ENCODE data around the gene PIRT.

Gene PIRT

DNA sequence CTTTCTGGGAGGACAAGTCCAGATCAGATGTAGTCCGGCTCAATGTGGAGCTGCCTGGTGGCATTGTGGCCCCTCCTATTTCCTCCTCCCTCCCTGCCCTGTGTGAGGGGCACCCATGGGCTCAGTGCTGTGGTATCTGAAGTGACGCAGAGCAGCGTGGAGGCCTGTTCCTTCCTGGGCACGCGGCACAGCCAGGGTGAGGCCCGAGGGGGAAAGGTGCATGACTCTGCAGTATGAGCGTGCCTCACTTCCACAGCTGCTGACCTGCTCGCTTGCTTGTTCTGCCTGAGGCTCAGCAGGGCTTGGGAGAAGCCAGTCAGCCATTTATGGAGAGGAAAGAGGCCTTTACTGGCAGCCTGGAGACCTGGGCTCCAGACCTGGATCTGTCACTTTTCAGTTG lies 45.7 kb downstream of the PIRT start:
- Histone ChIP-seq H3K4me2 (ENCODE audit: low read length) (no peak overlapping the region), H3K4me1 (ENCODE audit: control insufficient read depth in 1 of 2, insufficient read depth in 2 of 2, low read length in 2 of 2) (peaks cover 3 to 4% of the 10 kb centered on the region in 2 experiments), H2BK5ac (ENCODE audit: low read depth, low read length, poor library complexity) (no peak overlapping the region), H2BK120ac (ENCODE audit: insufficient read depth, low read length, poor library complexity) (no peak overlapping the region), H3K14ac (ENCODE audit: low read length) (no peak overlapping the region), H3K18ac (ENCODE audit: low read length) (no peak overlapping the region), H3K4me3 (ENCODE audit: low read depth, low read length) (no peak overlapping the region), H2BK12ac (ENCODE audit: low read length) (no peak overlapping the region), H2AFZ (ENCODE audit: insufficient read depth, low read length, poor library complexity) (no peak overlapping the region), H3K79me1 (ENCODE audit: low read length) (peaks cover 2% of the 10 kb centered on the region), H3K36me3 (ENCODE audit: control insufficient read depth in 1 of 2, insufficient read depth in 2 of 2, low read length in 2 of 2) (no peaks in the 10 kb centered on the region), H3K79me2 (ENCODE audit: control insufficient read depth, insufficient read depth, low read length, poor library complexity) (no peaks in the 10 kb centered on the region), H3K4ac (ENCODE audit: low read depth, low read length) (no peak overlapping the region), H3K9me3 (ENCODE audit: insufficient read depth, low read depth, low read length) (no peaks in the 10 kb centered on the region), H3K9ac (ENCODE audit: low read length) (no peak overlapping the region), H4K8ac (ENCODE audit: low read depth, low read length) (no peak overlapping the region), H3K23ac (ENCODE audit: low read length) (no peak overlapping the region), H4K91ac (ENCODE audit: low read depth, low read length) (peak overlapping the region; percentile 0), H4K12ac (ENCODE audit: low read depth, low read length) (no peak overlapping the region), H3K27me3 (ENCODE audit: insufficient read depth, low read length) (no peaks in the 10 kb centered on the region), H2AK5ac (ENCODE audit: low read length) (no peak overlapping the region), H3K27ac (ENCODE audit: low read depth, low read length) (no peak overlapping the region)
- WGBS (ENCODE audit: extremely low coverage, insufficient coverage, insufficient read length) = no CpG with 5 or more reads among the region's 8 CpGs
- peak; percentile 61 to 88 for DNase-seq

DNA sequence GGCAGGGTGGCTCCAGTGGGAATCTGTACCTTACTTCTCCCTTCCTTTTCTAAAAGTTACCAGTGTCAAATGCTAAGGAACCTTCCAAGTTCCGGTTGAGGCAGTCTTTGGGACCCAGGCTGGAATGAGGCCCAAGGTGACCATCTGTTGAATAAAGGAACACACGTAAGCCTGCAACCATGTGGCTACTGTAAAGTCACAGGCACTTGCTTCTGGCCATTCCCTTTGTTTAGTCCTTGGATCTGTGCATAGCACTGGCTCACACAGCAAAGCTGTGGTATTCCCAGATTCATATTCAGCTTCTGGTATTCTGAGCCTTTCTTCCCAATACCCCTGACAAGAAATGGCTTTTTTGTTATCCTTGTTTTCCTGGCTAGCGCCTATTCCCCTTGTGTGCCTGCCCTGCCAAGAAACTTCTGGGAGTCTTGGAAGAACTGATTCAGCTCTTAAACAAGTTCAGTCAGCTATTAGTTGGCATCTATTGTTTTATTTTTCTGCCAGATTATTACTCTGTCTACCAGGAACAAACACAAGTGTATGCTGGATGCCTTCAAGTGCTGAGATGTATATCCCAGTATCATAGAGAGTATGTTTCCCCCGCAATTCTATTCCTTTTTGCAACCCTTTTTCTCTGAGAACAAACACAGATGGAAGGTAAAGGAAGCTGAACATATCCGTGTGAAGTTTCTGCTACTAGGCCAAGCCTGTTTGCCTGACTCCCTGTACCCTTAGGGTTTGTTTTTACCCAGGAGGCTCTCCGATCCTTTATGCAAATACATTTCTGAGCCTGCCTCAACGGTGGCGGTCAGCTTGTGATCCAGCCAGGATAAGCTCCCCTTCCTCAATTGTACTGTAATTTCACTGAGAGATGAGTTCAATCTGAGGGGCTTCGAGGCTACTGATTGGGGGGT lies 47.1 kb downstream of the PIRT start:
- Histone ChIP-seq H4K12ac (ENCODE audit: low read depth, low read length) (no peak overlapping the region), H2AFZ (ENCODE audit: insufficient read depth, low read length, poor library complexity) (no peak overlapping the region), H4K91ac (ENCODE audit: low read depth, low read length) (no peak overlapping the region), H3K4ac (ENCODE audit: low read depth, low read length) (no peak overlapping the region), H3K23ac (ENCODE audit: low read length) (no peak overlapping the region), H3K79me1 (ENCODE audit: low read length) (peaks cover 2% of the 10 kb centered on the region), H3K27ac (ENCODE audit: low read depth, low read length) (peak overlapping the region; percentile 8), H2BK12ac (ENCODE audit: low read length) (no peak overlapping the region), H3K4me2 (ENCODE audit: low read length) (no peak overlapping the region), H3K27me3 (ENCODE audit: insufficient read depth, low read length) (no peaks in the 10 kb centered on the region), H3K14ac (ENCODE audit: low read length) (no peak overlapping the region), H2BK120ac (ENCODE audit: insufficient read depth, low read length, poor library complexity) (no peak overlapping the region), H2BK5ac (ENCODE audit: low read depth, low read length, poor library complexity) (no peak overlapping the region), H3K4me3 (ENCODE audit: low read depth, low read length) (no peak overlapping the region), H3K18ac (ENCODE audit: low read length) (no peak overlapping the region), H2AK5ac (ENCODE audit: low read length) (no peak overlapping the region), H3K79me2 (ENCODE audit: control insufficient read depth, insufficient read depth, low read length, poor library complexity) (no peaks in the 10 kb centered on the region), H3K36me3 (ENCODE audit: control insufficient read depth in 1 of 2, insufficient read depth in 2 of 2, low read length in 2 of 2) (no peaks in the 10 kb centered on the region), H4K8ac (ENCODE audit: low read depth, low read length) (no peak overlapping the region), H3K9me3 (ENCODE audit: insufficient read depth, low read depth, low read length) (no peaks in the 10 kb centered on the region), H3K4me1 (ENCODE audit: control insufficient read depth in 1 of 2, insufficient read depth in 2 of 2, low read length in 2 of 2) (peaks cover 3 to 4% of the 10 kb centered on the region in 2 experiments), H3K9ac (ENCODE audit: low read length) (no peak overlapping the region)
- WGBS (ENCODE audit: extremely low coverage, insufficient coverage, insufficient read length) = no CpG with 5 or more reads among the region's 9 CpGs
- DNase-seq = peak; percentile 62 to 77

DNA sequence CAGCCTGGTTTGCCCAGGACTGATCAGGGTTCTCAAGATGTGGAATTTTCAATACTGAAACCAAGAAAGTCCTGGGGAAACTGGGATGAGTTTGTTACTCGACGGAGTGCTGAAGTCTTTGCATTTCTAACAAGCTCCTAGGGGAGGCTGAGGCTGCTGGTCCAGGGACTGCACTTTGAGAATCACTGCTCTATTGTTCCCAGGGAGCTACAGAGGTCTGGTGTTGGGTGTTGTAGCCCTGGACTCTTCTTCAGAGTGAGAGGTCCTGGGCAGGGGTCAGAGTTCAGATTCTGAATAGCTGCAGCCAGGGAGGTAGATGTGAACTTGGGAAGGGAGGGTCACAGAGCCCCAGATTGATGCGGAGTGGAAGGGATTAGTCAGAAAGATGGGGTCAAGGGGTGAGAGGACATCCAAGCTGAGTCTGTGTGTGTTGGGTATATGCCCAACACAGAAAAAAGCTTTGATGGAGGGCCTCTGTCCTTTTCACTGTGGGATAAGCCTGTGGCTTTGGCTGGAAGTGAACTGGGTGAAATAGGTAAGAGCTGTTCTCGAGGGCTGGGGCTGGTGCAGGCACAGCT lies 48.1 kb downstream of the PIRT start:
- no peak overlapping the region for H3K27ac ChIP-seq (ENCODE audit: low read depth, low read length)
- no peak for DNase-seq
- H2BK5ac ChIP-seq (ENCODE audit: low read depth, low read length, poor library complexity) = no peak overlapping the region
- no peak overlapping the region for H2BK120ac ChIP-seq (ENCODE audit: insufficient read depth, low read length, poor library complexity)
- WGBS (ENCODE audit: extremely low coverage, insufficient coverage, insufficient read length) = no CpG with 5 or more reads among the region's 4 CpGs
- no peak overlapping the region for H2BK12ac ChIP-seq (ENCODE audit: low read length)
- H4K91ac ChIP-seq (ENCODE audit: low read depth, low read length) = no peak overlapping the region
- H4K8ac ChIP-seq (ENCODE audit: low read depth, low read length) = no peak overlapping the region
- H4K12ac ChIP-seq (ENCODE audit: low read depth, low read length) = no peak overlapping the region
- no peak overlapping the region for H3K4me3 ChIP-seq (ENCODE audit: low read depth, low read length)
- H3K4me2 ChIP-seq (ENCODE audit: low read length) = no peak overlapping the region
- H2AK5ac ChIP-seq (ENCODE audit: low read length) = no peak overlapping the region
- H3K14ac ChIP-seq (ENCODE audit: low read length) = no peak overlapping the region
- H3K79me1 ChIP-seq (ENCODE audit: low read length) = peaks cover 2% of the 10 kb centered on the region
- no peaks in the 10 kb centered on the region for H3K36me3 ChIP-seq (ENCODE audit: control insufficient read depth in 1 of 2, insufficient read depth in 2 of 2, low read length in 2 of 2)
- no peaks in the 10 kb centered on the region for H3K79me2 ChIP-seq (ENCODE audit: control insufficient read depth, insufficient read depth, low read length, poor library complexity)
- H3K27me3 ChIP-seq (ENCODE audit: insufficient read depth, low read length) = no peaks in the 10 kb centered on the region
- H3K18ac ChIP-seq (ENCODE audit: low read length) = no peak overlapping the region
- H3K23ac ChIP-seq (ENCODE audit: low read length) = no peak overlapping the region
- H3K9me3 ChIP-seq (ENCODE audit: insufficient read depth, low read depth, low read length) = no peaks in the 10 kb centered on the region
- no peak overlapping the region for H2AFZ ChIP-seq (ENCODE audit: insufficient read depth, low read length, poor library complexity)
- H3K4me1 ChIP-seq (ENCODE audit: control insufficient read depth in 1 of 2, insufficient read depth in 2 of 2, low read length in 2 of 2) = peaks cover 3 to 4% of the 10 kb centered on the region in 2 experiments
- H3K9ac ChIP-seq (ENCODE audit: low read length) = no peak overlapping the region
- H3K4ac ChIP-seq (ENCODE audit: low read depth, low read length) = no peak overlapping the region

DNA sequence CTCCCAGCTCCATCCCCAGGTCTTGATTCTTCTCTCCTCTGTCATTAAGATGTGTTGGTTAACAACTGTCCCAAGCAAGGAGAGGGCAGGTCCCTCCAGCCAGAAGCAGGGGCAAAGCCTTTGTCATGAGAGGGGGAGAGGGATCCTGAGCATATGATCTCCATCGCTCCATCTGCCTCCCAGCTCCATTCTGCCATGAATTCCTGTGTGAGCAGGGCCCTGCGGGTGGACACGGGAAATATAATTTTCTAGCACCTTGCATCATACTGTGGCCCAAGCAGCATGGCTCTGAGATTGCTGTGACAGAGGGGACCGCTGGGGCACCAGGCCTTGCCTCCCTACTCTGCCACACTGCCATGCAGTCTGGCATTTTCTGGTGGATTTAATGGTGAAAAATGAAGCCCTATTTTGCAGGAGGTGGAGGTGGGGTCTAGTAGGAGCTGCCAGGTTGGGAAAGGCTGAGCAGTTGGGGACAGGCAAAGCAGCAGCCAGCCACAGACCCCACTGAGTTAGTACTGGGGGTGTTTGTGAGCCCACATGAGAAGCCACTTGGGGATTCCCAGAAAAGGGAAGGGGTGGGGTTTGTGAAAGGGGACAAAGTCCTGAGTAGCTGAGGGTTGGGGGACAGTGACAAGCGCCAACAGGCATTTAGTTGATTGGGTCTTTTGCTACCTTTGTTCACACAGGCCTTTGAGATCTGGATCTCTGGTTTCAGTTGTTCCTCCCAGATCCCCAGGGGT lies 50.4 kb downstream of the PIRT start:
- H3K27me3 ChIP-seq (ENCODE audit: insufficient read depth, low read length) = no peaks in the 10 kb centered on the region
- H3K79me2 ChIP-seq (ENCODE audit: control insufficient read depth, insufficient read depth, low read length, poor library complexity) = no peaks in the 10 kb centered on the region
- peaks cover 3 to 4% of the 10 kb centered on the region in 2 experiments for H3K4me1 ChIP-seq (ENCODE audit: control insufficient read depth in 1 of 2, insufficient read depth in 2 of 2, low read length in 2 of 2)
- no CpG with 5 or more reads among the region's 5 CpGs for WGBS (ENCODE audit: extremely low coverage, insufficient coverage, insufficient read length)
- no peaks in the 10 kb centered on the region for H3K36me3 ChIP-seq (ENCODE audit: control insufficient read depth in 1 of 2, insufficient read depth in 2 of 2, low read length in 2 of 2)
- no peak overlapping the region for H3K4ac ChIP-seq (ENCODE audit: low read depth, low read length)
- H2AK5ac ChIP-seq (ENCODE audit: low read length) = no peak overlapping the region
- peaks cover 2% of the 10 kb centered on the region for H3K79me1 ChIP-seq (ENCODE audit: low read length)
- H4K12ac ChIP-seq (ENCODE audit: low read depth, low read length) = no peak overlapping the region
- no peak overlapping the region for H3K4me3 ChIP-seq (ENCODE audit: low read depth, low read length)
- H3K23ac ChIP-seq (ENCODE audit: low read length) = no peak overlapping the region
- H3K18ac ChIP-seq (ENCODE audit: low read length) = no peak overlapping the region
- H2AFZ ChIP-seq (ENCODE audit: insufficient read depth, low read length, poor library complexity) = no peak overlapping the region
- H2BK5ac ChIP-seq (ENCODE audit: low read depth, low read length, poor library complexity) = no peak overlapping the region
- no peak overlapping the region for H4K8ac ChIP-seq (ENCODE audit: low read depth, low read length)
- H2BK12ac ChIP-seq (ENCODE audit: low read length) = no peak overlapping the region
- DNase-seq = peak; percentile 75 to 83
- H3K27ac ChIP-seq (ENCODE audit: low read depth, low read length) = no peak overlapping the region
- H3K4me2 ChIP-seq (ENCODE audit: low read length) = no peak overlapping the region
- no peaks in the 10 kb centered on the region for H3K9me3 ChIP-seq (ENCODE audit: insufficient read depth, low read depth, low read length)
- no peak overlapping the region for H2BK120ac ChIP-seq (ENCODE audit: insufficient read depth, low read length, poor library complexity)
- no peak overlapping the region for H3K9ac ChIP-seq (ENCODE audit: low read length)
- no peak overlapping the region for H4K91ac ChIP-seq (ENCODE audit: low read depth, low read length)
- no peak overlapping the region for H3K14ac ChIP-seq (ENCODE audit: low read length)

Measured in trophoblast cell (in vitro differentiated cells and primary cell).